Hepatocyte (in vitro differentiated cells): Measurements from ENCODE around the gene TRPM2.

Experiments used
- CTCF ChIP-seq: fragments of 200-600 bp; sonication (generic); IDR thresholded peaks from 2 replicates; pipeline ENCODE4 v1.5.1; 2016; ENCODE audit warnings: antibody characterized with exemption, mild to moderate bottlenecking; ENCODE audit not compliant: poor library complexity
- EZH2 ChIP-seq: fragments of 200-600 bp; sonication (generic); IDR thresholded peaks from 2 replicates; pipeline ENCODE4 v1.6.1; 2016; ENCODE audit warnings: antibody characterized with exemption, mild to moderate bottlenecking, borderline replicate concordance
- EZH2phosphoT487 ChIP-seq: fragments of 200-600 bp; sonication (generic); IDR thresholded peaks from one replicate; pipeline ENCODE4 v1.6.1; 2018; ENCODE audit warnings: antibody characterized with exemption, mild to moderate bottlenecking, low read depth, moderate library complexity; ENCODE audit not compliant: unreplicated experiment, severe bottlenecking

DNA sequence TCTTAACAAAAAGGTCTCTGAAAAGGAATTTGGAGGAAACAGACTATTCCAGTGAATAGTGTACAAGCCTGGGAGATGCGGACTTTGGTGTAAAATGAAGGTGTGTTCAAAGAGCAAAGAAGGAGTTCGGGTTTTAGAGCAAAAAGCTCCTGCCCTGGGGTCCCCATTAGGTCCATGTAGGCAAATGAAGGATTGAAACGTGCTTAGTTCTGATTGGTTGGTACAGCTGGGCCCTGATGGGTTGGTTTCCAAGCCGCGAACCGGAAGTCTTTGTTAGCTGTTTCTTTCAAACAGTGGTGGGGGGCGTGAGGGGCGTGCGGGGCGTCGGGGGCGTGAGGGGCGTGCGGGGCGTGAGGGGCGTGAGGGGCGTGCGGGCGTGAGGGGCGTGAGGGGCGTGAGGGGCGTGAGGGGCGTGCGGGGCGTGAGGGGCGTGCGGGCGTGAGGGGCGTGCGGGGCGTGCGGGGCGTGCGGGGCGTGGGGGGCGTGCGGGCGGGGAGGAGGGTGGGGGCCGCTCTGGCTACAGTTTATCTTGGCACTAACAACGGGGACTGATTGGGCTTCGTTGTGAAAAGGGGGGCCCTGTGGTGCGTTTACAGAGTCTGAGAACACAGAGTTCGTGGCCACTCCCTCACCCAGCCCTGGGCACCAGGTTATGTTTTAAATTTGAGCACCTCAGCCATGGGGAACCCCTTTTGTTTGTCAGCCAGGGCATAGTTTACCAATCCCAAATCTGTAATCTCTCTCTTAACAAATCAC is 131.3 kb downstream of the TRPM2 start:
- no peak for TF ChIP-seq CTCF
- no peak for TF ChIP-seq EZH2
- TF ChIP-seq EZH2phosphoT487 = no peak
